Esophagus muscularis mucosa (tissue), 3 donors: Measurements from ENCODE around the gene GABARAP.

Experiments
- CTCF ChIP-seq, 3 experiments: fragments of 200-600 bp in 2 of 3; fragments of 450-650 bp in 1 of 3; sonication (generic) in 2 of 3; IDR thresholded peaks; one replicate each; pipeline ENCODE4 v1.5.1; 2017 to 2019; ENCODE audit warnings: antibody characterized with exemption in 3 of 3, mild to moderate bottlenecking in 2 of 3, moderate library complexity in 1 of 3
- EP300 ChIP-seq: sonication (generic); formaldehyde crosslinking; IDR thresholded peaks from one replicate; pipeline ENCODE4 v1.6.1; 2017; ENCODE audit warnings: antibody characterized with exemption

- TF ChIP-seq CTCF (IDR thresholded peaks at IDR 0.05) (no peak), EP300 (no peak)
Observed at GRCh38 chr17:7221278-7222092, 20.8 kb downstream of the GABARAP start.
